Measurements from ENCODE around the gene B3GAT1.

DNA sequence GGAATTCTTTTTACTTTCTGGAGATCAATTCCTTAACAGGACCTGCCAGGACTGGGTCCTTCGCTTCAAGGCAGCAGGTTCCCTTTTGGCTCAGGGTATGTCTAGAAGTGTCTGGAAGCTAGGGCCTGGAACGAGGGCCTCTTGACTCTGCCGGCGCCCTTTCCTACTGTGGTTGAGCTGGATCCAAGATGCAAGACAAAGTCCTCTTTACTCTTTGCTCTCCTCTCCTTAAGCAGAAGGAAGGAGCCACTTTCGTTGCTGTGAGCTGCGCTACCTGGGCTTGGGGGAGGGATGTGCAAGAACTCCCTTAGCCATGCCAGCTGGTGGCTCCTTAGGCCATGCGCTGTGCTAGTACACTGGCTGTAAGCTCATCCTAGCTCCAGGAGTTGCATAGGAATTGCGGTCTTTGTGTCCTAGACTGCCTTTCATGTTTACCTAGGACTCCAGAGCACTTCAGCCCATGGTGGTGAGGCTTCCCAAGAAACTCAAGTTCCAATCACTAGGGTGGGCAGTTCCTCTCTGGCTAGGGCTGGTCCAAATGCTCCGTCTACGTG lies 62.2 kb downstream of the B3GAT1 start:
- TF ChIP-seq POLR2A (IDR thresholded peaks at IDR 0.05) (no peak), CTCF (IDR thresholded peaks at IDR 0.05) (no peak)

Data from transverse colon (tissue), 3 donors.